Heart left ventricle (tissue), 16 donors: ENCODE results near the gene SLIT1. TPM values are rescaled to one million over a fixed set of nuclear protein-coding genes. Genes with fewer than 3 reads are reported as not detected.
A peak's percentile ranks its signal among the peaks of the same experiment; 100 is the strongest.

ENCODE experiments used
- ATAC-seq, 4 donors: fragments of 200-7000 bp; cut with Tn5 transposase; one replicate each; pipeline ENCODE4 v1.9.1; 2020 to 2022; ENCODE audit warnings: moderate library complexity in 4 of 4, mild to moderate bottlenecking in 3 of 4, moderate number of reproducible peaks in 1 of 4
- DNase-seq, 5 donors: peaks; one replicate each; pipeline ENCODE4 v3.0.0-alpha.2; 2020
- H3K27ac ChIP-seq, 12 donors: fragments of 200-600 bp; sonication (generic) in 4 of 12; one replicate each; pipeline versions ENCODE4 v1.5.0 to v1.8.0; 2016 to 2022; ENCODE audit warnings: mild to moderate bottlenecking in 2 of 12
- H3K27me3 ChIP-seq, 9 donors: fragments of 200-600 bp; sonication (generic) in 2 of 9; one replicate each; pipeline versions ENCODE4 v1.5.1 to v1.8.0; 2016 to 2022; ENCODE audit warnings: mild to moderate bottlenecking in 3 of 9
- H3K36me3 ChIP-seq, 9 donors: fragments of 200-600 bp; sonication (generic) in 2 of 9; one replicate each; pipeline versions ENCODE4 v1.5.0 to v1.8.0; 2018 to 2022; ENCODE audit warnings: mild to moderate bottlenecking in 2 of 9
- H3K4me1 ChIP-seq, 12 donors: fragments of 200-600 bp; sonication (generic) in 4 of 12; one replicate each; pipeline versions ENCODE4 v1.5.0 to v1.8.0; 2016 to 2022; ENCODE audit warnings: mild to moderate bottlenecking in 3 of 12
- H3K4me3 ChIP-seq, 12 donors: fragments of 200-600 bp; sonication (generic) in 4 of 12; one replicate each; pipeline versions ENCODE4 v1.5.0 to v1.8.0; 2017 to 2022; ENCODE audit warnings: mild to moderate bottlenecking in 9 of 12, moderate library complexity in 4 of 12
- H3K9me3 ChIP-seq, 12 donors: fragments of 200-600 bp; sonication (generic) in 4 of 12; one replicate each; pipeline versions ENCODE4 v1.5.0 to v1.8.0; 2016 to 2022; ENCODE audit warnings: mild to moderate bottlenecking in 1 of 12
- CTCF ChIP-seq, 12 donors: fragments of 200-600 bp; sonication (generic) in 4 of 12; IDR thresholded peaks; one replicate each; pipeline versions ENCODE4 v1.5.0 to v1.8.0; 2018 to 2022; ENCODE audit warnings: antibody characterized with exemption in 12 of 12, mild to moderate bottlenecking in 5 of 12
- POLR2A ChIP-seq, 2 donors: fragments of 450-650 bp; IDR thresholded peaks; one replicate each; pipeline ENCODE4 v1.6.1; 2017; ENCODE audit warnings: antibody characterized with exemption in 2 of 2, mild to moderate bottlenecking in 2 of 2, moderate library complexity in 2 of 2
- WGBS, 4 donors: extraction: QIAGEN DNeasy Blood & Tissue Kit in 2 of 4; methylation state at CpG; one replicate each; pipeline versions ENCODE4 v1.1.5 to v1.1.7; 2013 to 2018; 5-methylcytosine and 5-hydroxymethylcytosine counted together
- intact Hi-C, 10 donors: fragments of 100-400 bp; cut with DNase I; formaldehyde crosslinking; loops; one replicate each; pipeline versions ENCODE4 v1.11.1 to v1.14.2; 2022
- polyA plus RNA-seq, 2 donors: library from polyadenylated mRNA; stranded (reverse); fragments of 200-250 nt; gene quantifications; one replicate each; pipeline ENCODE4 v1.2.3, GENCODE V29; 2013
- total RNA-seq, 9 donors: library from RNA; depleted of rRNA in 2 of 9; stranded (reverse); fragments of >200 nt in 2 of 9; fragmentation: NEBNext Ultra II Directional in 3 of 9; extraction: Animal tissue kit (Norgen Biotek cat#: 25700) in 3 of 9; gene quantifications; one replicate each; pipeline versions ENCODE4 v1.1.0 to v1.2.4, GENCODE V29; 2016 to 2023
- donor health status: ischemic (EF 13 %, LVEDD 7.1; RV severe dilation, severe dysfunction).
- donor health status: healthy with polysubstance abuse.
- donor health status: DM: no; HTN: yes; CAD: no.
- donor health status: DM: no; HTN: no; CAD: no.
- donor health status: ischemic (EF 25% LVEDD 6.9; RV normal size, moderate dysfunction).
- donor health status: ischemic (EF 25% LVEDD 5.7; RV mildly dilated, moderate dysfunction).
- donor health status: healthy.
- donor health status: DM: yes; HTN: yes; CAD: no.
- donor health status: ischemic (EF 35%, LVEDD 5.7; RV mildly dilated, moderate dysfunction).
- donor health status: nonischemic (EF 11% LVEDD 7.7; RV severe dilation, severe dysfunction).
- donor health status: DM: yes; HTN: yes; CAD: no.
- donor health status: PGD.
- donor health status: ischemic (EF 29% LVEDD 5.4; RV normal size, mild dysfunction).
- donor health status: nonischemic (EF 23%, LVEDD 6.1; RV moderate dilation, normal function).

Gene SLIT1
- total and polyA plus RNA-seq, 11 donors = 0.04 to 0.61 (median 0.12) TPM

- no peaks in the 10 kb centered on the region for H3K27me3 ChIP-seq
- WGBS, 4 donors = 74 to 87% (median 84%) methylated on average over 3 of the region's 3 CpGs
- H3K36me3 ChIP-seq = no peaks in the 10 kb centered on the region
- no peak overlapping the region for H3K4me3 ChIP-seq
- peaks cover 0 to 13% (median 4%) of the 10 kb centered on the region in 12 donors for H3K4me1 ChIP-seq
- H3K9me3 ChIP-seq = no peaks in the 10 kb centered on the region
- no peak overlapping the region for H3K27ac ChIP-seq
- no peak for TF ChIP-seq POLR2A (IDR thresholded peaks at IDR 0.05)
- ATAC-seq (no peak), DNase-seq (no peak)
- intact Hi-C loops = loop anchor here in 9 of 10 donors (5.0 to 10.0 kb wide), 10 partner anchors 194 to 654 kb away; partner anchors contain the start of gene LCOR (in 3 of the 9)
Observed at GRCh38 chr10:97029271-97029670, 156.5 kb downstream of the SLIT1 start.

- 87 to 100% (median 90%) methylated on average over 3 of the region's 3 CpGs for WGBS, 4 donors
- Histone ChIP-seq H3K4me3 (no peak overlapping the region), H3K9me3 (no peaks in the 10 kb centered on the region), H3K36me3 (no peaks in the 10 kb centered on the region), H3K27me3 (no peaks in the 10 kb centered on the region), H3K4me1 (peaks cover 0 to 18% (median 8%) of the 10 kb centered on the region in 12 donors), H3K27ac (no peak overlapping the region)
- DNase-seq = no peak
- intact Hi-C loops = loop anchor here in 9 of 10 donors (5.0 to 10.0 kb wide), 10 partner anchors 194 to 654 kb away; partner anchors contain the start of gene LCOR (in 3 of the 9)
- TF ChIP-seq CTCF (IDR thresholded peaks at IDR 0.05) = no peak
- TF ChIP-seq POLR2A (IDR thresholded peaks at IDR 0.05) = no peak
- ATAC-seq = no peak
Observed at GRCh38 chr10:97028832-97029178, 157.0 kb downstream of the SLIT1 start.

- DNase-seq (no peak), ATAC-seq (no peak)
- intact Hi-C loops = loop anchor here in 9 of 10 donors (5.0 to 10.0 kb wide), 10 partner anchors 193 to 653 kb away; partner anchors contain the start of gene LCOR (in 3 of the 9)
- no peaks in the 10 kb centered on the region for H3K36me3 ChIP-seq
- WGBS, 4 donors = 91 to 96% (median 93%) methylated on average over 2 of the region's 2 CpGs
- no peaks in the 10 kb centered on the region for H3K9me3 ChIP-seq
- H3K27ac ChIP-seq = no peak overlapping the region
- no peaks in the 10 kb centered on the region for H3K27me3 ChIP-seq
- H3K4me1 ChIP-seq = peaks cover 0 to 21% (median 11%) of the 10 kb centered on the region in 12 donors
- TF ChIP-seq POLR2A (IDR thresholded peaks at IDR 0.05) (no peak), CTCF (IDR thresholded peaks at IDR 0.05) (no peak)
- no peak overlapping the region for H3K4me3 ChIP-seq
Observed at GRCh38 chr10:97028126-97028831, 157.5 kb downstream of the SLIT1 start.

GRCh38 chr10:97025613-97026242 lies 160.0 kb downstream of the SLIT1 start:
- 70 to 73% (median 71%) methylated on average over 9 of the region's 9 CpGs for WGBS, 4 donors
- Histone ChIP-seq H3K27me3 (no peaks in the 10 kb centered on the region), H3K27ac (peak overlapping the region in 2 of 12 donors; percentile 11 to 67), H3K4me1 (peaks cover 0 to 28% (median 15%) of the 10 kb centered on the region in 12 donors), H3K36me3 (no peaks in the 10 kb centered on the region), H3K4me3 (no peak overlapping the region), H3K9me3 (no peaks in the 10 kb centered on the region)
- peak in 3 of 5 donors; percentile 32 to 49 (median 40) for DNase-seq
- peak in 3 of 4 donors; percentile 31 to 45 (median 34) for ATAC-seq
- intact Hi-C loops = loop anchor here in 9 of 10 donors (5.0 to 10.0 kb wide), 10 partner anchors 191 to 651 kb away; partner anchors contain the start of gene LCOR (in 3 of the 9)
- peak; percentile 50 to 73 (median 67) for TF ChIP-seq CTCF (IDR thresholded peaks at IDR 0.05)
- no peak for TF ChIP-seq POLR2A (IDR thresholded peaks at IDR 0.05)
